HG03108 (cell line): ENCODE data around the gene TMEM51.

ENCODE experiments used
- ATAC-seq: cut with Tn5 transposase; IDR thresholded peaks from one replicate; pipeline ENCODE4 v1.9.1; 2021; ENCODE audit warnings: moderate library complexity; ENCODE audit not compliant: unreplicated experiment

The TMEM51 gene

GRCh38 chr1:15191770-15192169, 38.2 kb downstream of the TMEM51 start:
- no peak for ATAC-seq

- ATAC-seq, result no peak
Observed at GRCh38 chr1:15192916-15193550, 39.5 kb downstream of the TMEM51 start.

GRCh38 chr1:15195420-15196052, 42.0 kb downstream of the TMEM51 start:
- no peak for ATAC-seq

GRCh38 chr1:15196069-15196468, 42.5 kb downstream of the TMEM51 start:
- ATAC-seq, result no peak

GRCh38 chr1:15196807-15197530, 43.4 kb downstream of the TMEM51 start:
- no peak for ATAC-seq

- ATAC-seq, result no peak
Observed at GRCh38 chr1:15197591-15198447, 44.3 kb downstream of the TMEM51 start.

- ATAC-seq, result no peak
Observed at GRCh38 chr1:15198684-15199083, 45.1 kb downstream of the TMEM51 start.

GRCh38 chr1:15201221-15201620, 47.7 kb downstream of the TMEM51 start:
- no peak for ATAC-seq

GRCh38 chr1:15201849-15202551, 48.5 kb downstream of the TMEM51 start:
- ATAC-seq, result no peak

GRCh38 chr1:15204931-15205330, 51.4 kb downstream of the TMEM51 start:
- ATAC-seq, result no peak

- ATAC-seq, result no peak
Observed at GRCh38 chr1:15205586-15206346, 52.2 kb downstream of the TMEM51 start.

- no peak for ATAC-seq
Observed at GRCh38 chr1:15206418-15207030, 53.0 kb downstream of the TMEM51 start.

GRCh38 chr1:15207031-15207828, 53.7 kb downstream of the TMEM51 start:
- ATAC-seq, result no peak

- ATAC-seq, result no peak
Observed at GRCh38 chr1:15207829-15208429, 54.4 kb downstream of the TMEM51 start.

- no peak for ATAC-seq
Observed at GRCh38 chr1:15210651-15211375, 57.3 kb downstream of the TMEM51 start.

GRCh38 chr1:15211424-15211823, 57.9 kb downstream of the TMEM51 start:
- no peak for ATAC-seq

GRCh38 chr1:15212216-15212953, 58.8 kb downstream of the TMEM51 start:
- no peak for ATAC-seq
